B cell (primary cell): ENCODE data around the gene PLD4. TPM values are rescaled to one million over a fixed set of nuclear protein-coding genes. Genes with fewer than 3 reads are reported as not detected.
"Not testable (repeated sequence)": the region's sequence is repeated elsewhere in the genome, so short reads cannot be mapped to it uniquely, and the experiment has no call there.

Experiments
- ATAC-seq: fragments of 200-7000 bp; cut with Tn5 transposase; one replicate; pipeline ENCODE4 v1.10.0; 2021; ENCODE audit warnings: low read depth, mild to moderate bottlenecking, moderate number of reproducible peaks, moderate library complexity
- CTCF ChIA-PET: fragments of 350-600 bp; sonication (Branson Sonifier 250); formaldehyde crosslinking; loops from one replicate; lab custom pipeline; 2021; ENCODE audit warnings: antibody characterized with exemption, inconsistent platforms; lab: Charles Lee
- POLR2A ChIA-PET: fragments of 350-600 bp; sonication (Branson Sonifier 250); formaldehyde crosslinking; loops from one replicate; lab custom pipeline; 2021; ENCODE audit warnings: antibody characterized with exemption; lab: Charles Lee
- DNase-seq: peaks from one replicate; pipeline ENCODE4 v3.0.0; 2013
- H2AFZ ChIP-seq: 2 replicates; pipeline ENCODE4 v1.6.1; 2012; ENCODE audit warnings: mild to moderate bottlenecking, low read depth, low read length; ENCODE audit not compliant: insufficient read depth, poor library complexity, severe bottlenecking
- H3K27ac ChIP-seq, 2 donors: 1 replicate in 1 of 2; 2 replicates in 1 of 2; pipeline ENCODE4 v1.5.1; 2012 to 2013; ENCODE audit warnings: low read length in 2 of 2, mild to moderate bottlenecking in 2 of 2, moderate library complexity in 1 of 2
- H3K27me3 ChIP-seq, 4 experiments: fragments of 200-600 bp in 1 of 4; sonication (generic) in 1 of 4; replicated peaks in 1 of 4; 1 replicate in 2 of 4; 2 replicates in 2 of 4; pipeline versions ENCODE4 v1.6.1 to v1.7.0; 2013 to 2016; ENCODE audit warnings: low read length in 3 of 4, mild to moderate bottlenecking in 2 of 4, mixed read lengths in 1 of 4, moderate library complexity in 1 of 4; ENCODE audit not compliant: insufficient read depth in 4 of 4, control insufficient read depth in 3 of 4; ENCODE audit errors: control extremely low read depth in 1 of 4
- H3K36me3 ChIP-seq, 2 experiments: replicated peaks in 1 of 2; 1 replicate in 1 of 2; 2 replicates in 1 of 2; pipeline versions ENCODE4 v1.6.1 to v1.7.1; 2013; ENCODE audit warnings: low read length in 1 of 2; ENCODE audit not compliant: insufficient read depth in 2 of 2, control insufficient read depth in 1 of 2; ENCODE audit errors: control extremely low read depth in 1 of 2, extremely low read depth in 1 of 2
- H3K4me1 ChIP-seq, 2 donors: fragments of 200-600 bp in 1 of 2; sonication (generic) in 1 of 2; 1 replicate in 1 of 2; 2 replicates in 1 of 2; pipeline versions ENCODE4 v1.5.1 to v1.6.1; 2013 to 2017; ENCODE audit warnings: low read length in 2 of 2; ENCODE audit not compliant: control insufficient read depth in 2 of 2, insufficient read depth in 2 of 2
- H3K4me2 ChIP-seq: replicated peaks from 2 replicates; pipeline ENCODE3; 2012; ENCODE audit warnings: mild to moderate bottlenecking, low read depth, low read length; ENCODE audit not compliant: poor library complexity, severe bottlenecking
- H3K4me3 ChIP-seq, 5 experiments: fragments of 200-600 bp in 1 of 5; sonication (generic) in 1 of 5; 1 replicate in 3 of 5; 2 replicates in 2 of 5; pipeline versions ENCODE4 v1.5.1 to v1.7.0; 2011 to 2016; ENCODE audit warnings: low read length in 4 of 5, mild to moderate bottlenecking in 4 of 5, low read depth in 2 of 5, control low read depth in 1 of 5, moderate library complexity in 1 of 5; ENCODE audit not compliant: insufficient read depth in 1 of 5; ENCODE audit errors: control extremely low read depth in 1 of 5, extremely low read depth in 1 of 5
- H3K79me2 ChIP-seq: fragments of 200-600 bp; sonication (generic); one replicate; pipeline ENCODE4 v1.6.0; 2016; ENCODE audit warnings: low read length; ENCODE audit not compliant: control insufficient read depth, insufficient read depth
- H3K9ac ChIP-seq: fragments of 200-600 bp; sonication (generic); 2 replicates; pipeline ENCODE4 v1.6.1; 2017; ENCODE audit warnings: mild to moderate bottlenecking, low read length, moderate library complexity
- H3K9me3 ChIP-seq, 3 donors: one replicate each; pipeline versions ENCODE4 v1.6.1 to v1.7.1; 2013; ENCODE audit warnings: low read length in 2 of 3; ENCODE audit not compliant: control insufficient read depth in 2 of 3, insufficient read depth in 1 of 3; ENCODE audit errors: control extremely low read depth in 1 of 3
- H4K20me1 ChIP-seq: 2 replicates; pipeline ENCODE4 v1.6.0; 2012; ENCODE audit warnings: mild to moderate bottlenecking, low read length; ENCODE audit not compliant: insufficient read depth, control insufficient read depth, poor library complexity, severe bottlenecking
- H3K27ac Mint-ChIP-seq: one replicate; pipeline ENCODE4 v1.8.0; 2021; ENCODE audit warnings: mixed read lengths
- H3K27me3 Mint-ChIP-seq: one replicate; pipeline ENCODE4 v1.8.0; 2021; ENCODE audit warnings: mixed read lengths
- H3K4me1 Mint-ChIP-seq: one replicate; pipeline ENCODE4 v1.8.0; 2021; ENCODE audit warnings: mixed read lengths
- H3K4me3 Mint-ChIP-seq: one replicate; pipeline ENCODE4 v1.8.0; 2021; ENCODE audit warnings: mixed read lengths
- H3K9me3 Mint-ChIP-seq: one replicate; pipeline ENCODE4 v1.8.0; 2022; ENCODE audit warnings: mixed read lengths; ENCODE audit not compliant: insufficient read depth
- CTCF ChIP-seq: fragments of 200-600 bp; IDR thresholded peaks from one replicate; pipeline ENCODE4 v1.8.0; 2022; ENCODE audit warnings: antibody characterized with exemption, mild to moderate bottlenecking
- EZH2 ChIP-seq: IDR thresholded peaks from 2 replicates; pipeline ENCODE4 v1.6.1; 2012; ENCODE audit warnings: borderline replicate concordance, low read depth, mild to moderate bottlenecking, moderate library complexity, low read length; ENCODE audit not compliant: insufficient read depth, poor library complexity, severe bottlenecking
- WGBS: methylation state at CpG from one replicate; pipeline ENCODE4 v1.1.5; 2013; ENCODE audit warnings: missing lambda C conversion rate; ENCODE audit not compliant: insufficient coverage; 5-methylcytosine and 5-hydroxymethylcytosine counted together
- intact Hi-C: fragments of 100-400 bp; cut with micrococcal nuclease; formaldehyde crosslinking; loops from one replicate; pipeline ENCODE4 v1.10.0; 2022
- polyA plus RNA-seq: library from polyadenylated mRNA; depleted of rRNA; stranded (reverse); fragments of >200 nt; gene quantifications from 2 replicates; pipeline ENCODE4 v1.2.3, GENCODE V29; 2012
- total RNA-seq, 2 donors: library from RNA; stranded (reverse); fragments of 120-200 nt in 1 of 2; gene quantifications; 1 replicate in 1 of 2; 2 replicates in 1 of 2; pipeline versions ENCODE4 v1.2.3 to v1.2.4, GENCODE V29; 2013 to 2022

PLD4 gene
- total and polyA plus RNA-seq, 2 donors (not counting 1 experiment from before 2014, with no cell fraction given): 49.9 to 79.7 TPM

- ATAC-seq (no peak), DNase-seq (no peak)
- Histone ChIP-seq H3K27me3 (no peaks in the 10 kb centered on the region), H3K27ac (no peak overlapping the region), H3K9me3 (no peaks in the 10 kb centered on the region), H2AFZ (no peak overlapping the region), H3K36me3 (no peaks in the 10 kb centered on the region), H4K20me1 (no peaks in the 10 kb centered on the region), H3K79me2 (no peaks in the 10 kb centered on the region), H3K4me2 (no peak overlapping the region), H3K4me1 (no peaks in the 10 kb centered on the region), H3K9ac (no peak overlapping the region), H3K4me3 (no peak overlapping the region)
- no peak overlapping the region for H3K4me3 Mint-ChIP-seq
- ChIA-PET POLR2A (no interaction called here), CTCF (no interaction called here)
- no peaks in the 10 kb centered on the region for H3K4me1 Mint-ChIP-seq
- no peaks in the 10 kb centered on the region for H3K27me3 Mint-ChIP-seq
- no peaks in the 10 kb centered on the region for H3K9me3 Mint-ChIP-seq
- intact Hi-C loops: no loop called here
- TF ChIP-seq EZH2 (no peak), CTCF (no peak)
- 97% methylated on average over 11 of the region's 11 CpGs for WGBS
- no peak overlapping the region for H3K27ac Mint-ChIP-seq
Observed at GRCh38 chr14:104948736-104949031, 24.0 kb downstream of the PLD4 start.

- H2AFZ ChIP-seq, H3K4me3 Mint-ChIP-seq: not testable (repeated sequence)
Observed at GRCh38 chr14:104949406-104949955, 24.8 kb downstream of the PLD4 start.

More at GRCh38 chr14:104949406-104949955, 24.8 kb downstream of the PLD4 start:
- POLR2A ChIA-PET, H3K4me1 Mint-ChIP-seq, H3K9me3 Mint-ChIP-seq, H3K9ac ChIP-seq, ATAC-seq, H3K79me2 ChIP-seq, H3K27me3 ChIP-seq, DNase-seq, H3K36me3 ChIP-seq, H3K9me3 ChIP-seq, H4K20me1 ChIP-seq, intact Hi-C loops, H3K27ac ChIP-seq, H3K4me3 ChIP-seq, H3K27ac Mint-ChIP-seq, H3K4me2 ChIP-seq, H3K4me1 ChIP-seq, H3K27me3 Mint-ChIP-seq, CTCF ChIA-PET: not testable (repeated sequence)
- whole genome bisulfite sequencing: 94% methylated on average over 17 of the region's 24 CpGs
